Fibroblast of lung (primary cell): ENCODE data around the gene AGRP.

Experiments used
- CTCF ChIP-seq, 2 donors: IDR thresholded peaks in 1 of 2; conservative IDR thresholded peaks in 1 of 2; 1 replicate in 1 of 2; 2 replicates in 1 of 2; pipeline ENCODE4 v1.5.1; 2011 to 2012; ENCODE audit warnings: low read length in 2 of 2, control low read depth in 1 of 2, inconsistent platforms in 1 of 2, low read depth in 1 of 2, mild to moderate bottlenecking in 1 of 2
- EZH2 ChIP-seq: IDR thresholded peaks from 2 replicates; pipeline ENCODE4 v1.5.1; 2012; ENCODE audit warnings: low read length, control low read depth, mild to moderate bottlenecking; ENCODE audit errors: missing control alignments

- no peak for TF ChIP-seq CTCF (conservative IDR thresholded peaks at IDR 0.05 in 1 of 2, IDR thresholded peaks at IDR 0.05 in 1 of 2; ENCODE audit: low read depth in 1 of 2, low read length in 2 of 2)
- no peak for TF ChIP-seq EZH2
Observed at GRCh38 chr16:67438098-67438791, 45.1 kb downstream of the AGRP start.
